H1 (cell line): ENCODE results near the gene OXSR1. TPM values are rescaled to one million over a fixed set of nuclear protein-coding genes. Genes with fewer than 3 reads are reported as not detected.

Source experiments
- ATF3 ChIP-seq: IDR thresholded peaks from 2 replicates; pipeline ENCODE4 v1.6.1; 2011; ENCODE audit warnings: low read depth, mild to moderate bottlenecking, low read length; ENCODE audit not compliant: insufficient read depth
- BACH1 ChIP-seq: IDR thresholded peaks from 2 replicates; pipeline ENCODE4 v1.6.1; 2012; ENCODE audit warnings: low read length, improper control_type of control experiment
- CTBP2 ChIP-seq: IDR thresholded peaks from 2 replicates; pipeline ENCODE4 v1.7.0; 2011; ENCODE audit warnings: borderline replicate concordance, mild to moderate bottlenecking, moderate library complexity, mixed read lengths, low read length; ENCODE audit not compliant: insufficient read depth, insufficient read length
- GABPA ChIP-seq: IDR thresholded peaks from 2 replicates; pipeline ENCODE4 v1.6.1; 2011; ENCODE audit warnings: mild to moderate bottlenecking, low read length, moderate library complexity, borderline replicate concordance; ENCODE audit not compliant: insufficient read depth
- HDAC2 ChIP-seq, 2 experiments: fragments of 300-600 bp in 1 of 2; sonication (generic) in 1 of 2; IDR thresholded peaks; 2 replicates each; pipeline ENCODE4 v1.6.1; 2011 to 2012; ENCODE audit warnings: low read depth in 2 of 2, low read length in 2 of 2, mild to moderate bottlenecking in 2 of 2, moderate library complexity in 2 of 2, borderline replicate concordance in 1 of 2, inconsistent platforms in 1 of 2
- HDAC6 ChIP-seq: IDR thresholded peaks from one replicate; pipeline ENCODE4 v1.7.1; 2012; ENCODE audit warnings: low read depth, mild to moderate bottlenecking, inconsistent platforms, low read length, moderate library complexity
- JUND ChIP-seq: IDR thresholded peaks from 2 replicates; pipeline ENCODE4 v1.6.1; 2011; ENCODE audit warnings: mild to moderate bottlenecking, improper control_type of control experiment, low read length
- RNF2 ChIP-seq: fragments of 200-900, 300-1000 bp; sonication (generic); IDR thresholded peaks from 2 replicates; pipeline ENCODE4 v1.7.1; 2016; ENCODE audit warnings: borderline replicate concordance, low read depth, mild to moderate bottlenecking, antibody characterized with exemption, low read length; ENCODE audit not compliant: poor library complexity, severe bottlenecking; ENCODE audit errors: missing control alignments
- RXRA ChIP-seq: IDR thresholded peaks from 2 replicates; pipeline ENCODE4 v1.6.1; 2011; ENCODE audit warnings: low read depth, mild to moderate bottlenecking, low read length, moderate library complexity; ENCODE audit not compliant: insufficient read depth
- SIRT6 ChIP-seq: IDR thresholded peaks from one replicate; pipeline ENCODE4 v1.7.1; 2012; ENCODE audit warnings: low read length, inconsistent platforms
- SRF ChIP-seq: IDR thresholded peaks from 2 replicates; pipeline ENCODE4 v1.6.1; 2011; ENCODE audit warnings: mild to moderate bottlenecking, low read depth, low read length, moderate library complexity
- ZNF274 ChIP-seq: IDR thresholded peaks from 2 replicates; pipeline ENCODE4 v1.7.0; 2012; ENCODE audit warnings: low read length, borderline replicate concordance; ENCODE audit errors: extremely low read depth
- polyA plus RNA-seq, 7 experiments: library from polyadenylated mRNA; depleted of rRNA in 3 of 7; stranded (reverse) in 5 of 7; unstranded in 2 of 7; fragments of >200 nt in 5 of 7; fragments of 200-250 nt in 2 of 7; gene quantifications; 1 replicate in 5 of 7; 2 replicates in 1 of 7; 4 replicates in 1 of 7; pipeline versions ENCODE4 v1.2.1 to v1.2.3, GENCODE V29; 2011 to 2013; ENCODE audit warnings: missing spikeins in 2 of 7, mixed read lengths in 2 of 7
- total RNA-seq: library from RNA; stranded (reverse); fragmentation: NEBNext Ultra II Directional; extraction: Animal tissue kit (Norgen Biotek cat#: 25700); gene quantifications from 2 replicates; pipeline ENCODE4 v1.2.1, GENCODE V29; 2021

Gene OXSR1
- total and polyA plus RNA-seq, 2 of the 8 experiments (the other 6 are each of a cell fraction or from before 2014, with no cell fraction given), result 25.1 to 47.0 TPM

- TF ChIP-seq SRF, result no peak
- TF ChIP-seq CTBP2, result no peak
- TF ChIP-seq SIRT6, result no peak
- TF ChIP-seq HDAC6, result no peak
- TF ChIP-seq RXRA, result no peak
- no peak for TF ChIP-seq ZNF274
- TF ChIP-seq HDAC2 (IDR thresholded peaks at IDR 0.05; ENCODE audit: borderline replicate concordance in 1 of 2, low read depth in 2 of 2, low read length in 2 of 2), result peak in 1 of 2 experiments; percentile 13; a peak in 2 of 4 replicates
- TF ChIP-seq RNF2, result no peak
- TF ChIP-seq JUND, result no peak
- TF ChIP-seq GABPA, result no peak
- no peak for TF ChIP-seq ATF3
- no peak for TF ChIP-seq BACH1
Observed at GRCh38 chr3:38138349-38139190, 26.8 kb upstream of the OXSR1 start, which contains the start of gene MYD88 (continued).
